A549 treated with RU486 at 1 μM for 4 hours (cell line): ENCODE results near the gene CCDC14. TPM values are rescaled to one million over a fixed set of nuclear protein-coding genes. Genes with fewer than 3 reads are reported as not detected.

ENCODE experiments used
- total RNA-seq: library from RNA; stranded (reverse); fragments of 200-300 nt; extraction: Qiagen RNA extraction; gene quantifications from 5 replicates; pipeline ENCODE4 v1.2.3, GENCODE V29; 2022; ENCODE audit warnings: low read depth

The CCDC14 gene, protein sequence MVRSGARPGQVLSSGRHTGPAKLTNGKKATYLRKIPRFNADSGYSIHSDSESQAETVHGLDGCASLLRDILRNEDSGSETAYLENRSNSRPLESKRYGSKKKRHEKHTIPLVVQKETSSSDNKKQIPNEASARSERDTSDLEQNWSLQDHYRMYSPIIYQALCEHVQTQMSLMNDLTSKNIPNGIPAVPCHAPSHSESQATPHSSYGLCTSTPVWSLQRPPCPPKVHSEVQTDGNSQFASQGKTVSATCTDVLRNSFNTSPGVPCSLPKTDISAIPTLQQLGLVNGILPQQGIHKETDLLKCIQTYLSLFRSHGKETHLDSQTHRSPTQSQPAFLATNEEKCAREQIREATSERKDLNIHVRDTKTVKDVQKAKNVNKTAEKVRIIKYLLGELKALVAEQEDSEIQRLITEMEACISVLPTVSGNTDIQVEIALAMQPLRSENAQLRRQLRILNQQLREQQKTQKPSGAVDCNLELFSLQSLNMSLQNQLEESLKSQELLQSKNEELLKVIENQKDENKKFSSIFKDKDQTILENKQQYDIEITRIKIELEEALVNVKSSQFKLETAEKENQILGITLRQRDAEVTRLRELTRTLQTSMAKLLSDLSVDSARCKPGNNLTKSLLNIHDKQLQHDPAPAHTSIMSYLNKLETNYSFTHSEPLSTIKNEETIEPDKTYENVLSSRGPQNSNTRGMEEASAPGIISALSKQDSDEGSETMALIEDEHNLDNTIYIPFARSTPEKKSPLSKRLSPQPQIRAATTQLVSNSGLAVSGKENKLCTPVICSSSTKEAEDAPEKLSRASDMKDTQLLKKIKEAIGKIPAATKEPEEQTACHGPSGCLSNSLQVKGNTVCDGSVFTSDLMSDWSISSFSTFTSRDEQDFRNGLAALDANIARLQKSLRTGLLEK
- total RNA-seq = 18.9 to 20.5 TPM (median 19.1 TPM) in 5 replicates

DNA sequence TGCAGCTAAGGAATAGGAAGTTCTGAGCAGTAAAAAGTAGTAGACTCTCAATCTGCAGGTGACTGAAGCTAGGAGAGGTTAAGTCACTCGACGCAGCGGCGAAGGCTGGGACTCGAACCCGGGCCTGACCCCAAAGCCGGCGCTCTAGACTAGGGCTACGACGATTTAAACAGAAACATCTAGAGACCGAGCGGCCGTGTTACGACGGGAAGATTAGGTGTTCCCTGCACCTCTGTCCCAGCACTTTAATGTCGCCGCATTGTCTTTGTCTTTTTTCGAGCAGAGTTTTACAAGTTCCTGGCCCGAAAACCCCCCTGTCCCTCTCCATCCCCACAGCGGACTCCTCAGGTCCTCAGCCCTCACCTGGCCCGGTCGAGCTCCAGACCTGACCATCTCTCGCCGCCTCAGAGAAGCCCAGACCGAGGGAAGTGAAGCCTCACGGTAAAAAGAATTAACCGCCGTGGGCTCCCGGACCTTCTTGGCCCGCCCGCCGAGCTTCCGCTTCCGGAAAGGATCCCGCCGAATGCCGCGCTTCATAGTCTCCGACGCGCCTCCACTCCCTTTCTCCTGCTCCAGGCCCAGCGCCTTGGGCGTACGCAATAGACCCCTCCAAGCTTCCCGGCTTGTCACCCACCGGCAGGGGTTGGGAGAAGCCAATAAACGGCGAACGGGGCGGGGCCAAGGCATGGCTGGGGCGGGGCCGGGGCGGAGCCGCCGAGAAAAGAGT is at the start of gene CCDC14:
CCDC14 (minus strand) TSS at position 449 of the 727 bp plus-strand sequence; CDS start at position 393, 56 bp downstream.

DNA sequence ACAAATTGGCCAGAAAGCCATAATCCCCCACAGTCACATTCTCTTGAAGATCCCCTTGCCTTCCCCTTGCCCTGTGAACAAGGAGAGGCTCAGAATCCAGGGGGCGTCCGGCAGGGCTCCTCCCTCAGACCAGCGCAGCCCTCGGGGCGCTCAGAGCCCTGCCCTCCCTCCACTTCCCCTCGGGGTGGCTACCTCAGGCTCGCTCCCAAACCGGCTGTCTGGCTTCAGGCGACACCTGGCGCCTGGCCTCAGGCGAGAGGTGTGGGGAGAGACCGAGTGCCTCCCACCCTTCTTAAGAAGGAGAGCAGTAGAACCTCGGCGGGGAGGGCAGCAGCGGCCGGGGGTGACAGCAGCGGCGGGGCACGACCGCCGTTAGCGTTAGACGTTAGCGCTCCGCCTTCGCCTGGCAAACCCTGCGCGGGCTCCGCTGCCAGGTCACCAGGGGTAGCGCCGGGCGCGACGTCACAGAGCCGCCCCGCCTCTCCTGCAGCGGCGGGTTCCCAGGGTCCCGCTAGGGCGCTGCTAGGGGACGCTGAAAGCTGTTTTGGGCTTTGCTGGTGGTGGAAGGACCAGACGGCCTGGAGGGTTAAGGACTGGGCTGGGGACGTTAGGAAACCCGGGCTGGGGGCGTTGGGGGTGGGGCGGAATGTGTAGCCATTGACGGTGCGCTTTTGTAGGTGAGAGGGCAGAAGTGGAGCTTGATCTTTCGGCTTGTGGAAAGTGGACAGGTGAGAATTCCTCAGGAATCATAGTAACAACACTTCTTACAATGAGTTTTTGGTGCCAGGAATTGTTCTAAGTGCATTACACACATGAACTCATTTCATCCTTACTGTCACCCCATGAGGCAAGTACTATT is 30.9 kb upstream of the CCDC14 start, which contains the start of gene ROPN1:
ROPN1 (minus strand) TSS at position 395 of the 859 bp plus-strand sequence. CDS start 11,643 bp downstream, outside the sequence.

DNA sequence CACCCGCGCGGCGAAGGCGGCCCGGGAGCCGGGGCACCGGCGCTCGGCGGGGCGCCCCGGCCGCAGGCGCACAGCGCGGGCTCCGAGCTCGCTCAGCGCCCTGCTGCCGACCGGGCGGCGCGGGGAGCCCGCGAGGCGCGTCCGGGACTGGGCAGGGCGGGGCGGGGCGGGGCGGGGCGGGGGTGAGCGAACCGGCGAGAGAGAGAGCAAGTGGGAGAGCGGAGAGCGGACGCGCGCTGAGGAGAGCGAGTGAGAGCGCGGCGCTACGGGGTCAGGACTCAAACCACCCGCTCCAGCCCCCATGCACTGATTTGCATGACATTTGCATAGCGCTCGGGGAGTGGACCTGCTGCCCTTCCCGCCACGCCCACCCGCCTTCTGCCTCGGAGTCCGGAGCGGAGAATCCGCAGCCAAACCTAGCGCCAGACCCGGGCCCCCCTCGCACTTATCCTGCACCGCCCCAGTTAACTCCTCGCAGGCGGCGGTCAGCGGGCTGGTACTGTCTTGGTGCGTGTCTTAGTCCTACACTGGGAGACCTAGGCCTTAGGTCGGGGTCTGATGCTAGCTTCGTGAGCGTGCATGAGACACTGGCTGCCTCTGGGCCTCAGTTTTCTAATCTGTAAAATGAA is 76.7 kb downstream of the CCDC14 start, which contains the start of gene MYLK:
MYLK (minus strand) TSS at position 130 of the 629 bp plus-strand sequence. CDS start 90,491 bp downstream, outside the sequence.

Other genes with a start within 250 kb of the CCDC14 start
- gene MYLK, start 76.9 kb downstream of the CCDC14 start, total RNA-seq = 12.0 to 19.4 TPM (median 15.0 TPM) in 5 replicates
- not detected in 5 replicates for gene ROPN1, start 30.9 kb upstream of the CCDC14 start, total RNA-seq
- gene KALRN, start 72.1 kb upstream of the CCDC14 start, total RNA-seq = 1.5 to 3.4 TPM (median 2.7 TPM) in 5 replicates